ENCODE data around the gene CARD10. TPM values are rescaled to one million over a fixed set of nuclear protein-coding genes. Genes with fewer than 3 reads are reported as not detected.
A peak's percentile ranks its signal among the peaks of the same experiment; 100 is the strongest.

Gene CARD10
- total and polyA plus RNA-seq, 2 of the 13 experiments (the other 11 are each of a cell fraction or from before 2014, with no cell fraction given): 35.2 to 55.8 TPM

DNA sequence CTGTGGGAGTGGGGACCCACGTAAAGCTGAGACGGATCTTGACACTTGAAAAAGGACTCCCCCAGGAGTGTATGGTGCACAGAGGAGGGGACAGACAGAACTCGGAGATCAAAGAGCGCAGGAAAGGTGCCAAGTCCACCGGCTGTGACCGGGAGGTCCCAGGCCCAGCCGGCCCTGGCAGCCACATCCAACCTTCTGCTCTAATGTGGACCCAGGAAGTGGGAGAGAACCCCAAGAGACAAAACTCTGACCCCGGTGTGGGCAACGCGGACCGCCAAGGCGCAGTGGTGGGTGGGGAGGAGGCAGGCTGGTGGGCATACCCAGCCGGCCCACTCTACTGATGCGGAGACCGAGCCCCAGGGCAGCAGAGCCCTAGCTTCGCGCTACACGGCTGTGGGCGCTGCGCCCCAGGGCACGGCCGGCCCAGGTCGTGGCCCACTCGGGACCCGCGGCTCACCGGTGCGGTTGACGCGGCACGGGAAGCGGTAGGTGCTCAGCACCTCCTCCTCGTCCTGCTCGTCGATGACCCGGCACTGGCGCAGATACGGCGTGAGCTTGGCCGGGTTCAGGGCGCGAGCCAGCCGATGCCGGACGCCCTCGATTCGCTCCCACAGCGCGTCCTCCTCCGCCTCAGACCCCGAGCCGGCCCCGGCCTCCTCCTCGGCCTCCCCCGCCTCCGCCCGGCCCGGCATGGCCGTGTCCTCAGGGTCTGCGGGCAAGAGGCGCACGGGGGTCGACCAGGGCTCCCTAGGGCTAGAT is 527 bp downstream of the CARD10 start (continued):
- TF ChIP-seq ZSCAN20 (CRISPR knock-in tag; IDR thresholded peaks at IDR 0.05; ENCODE audit: borderline replicate concordance) (no peak), JUN (CRISPR knock-in tag; IDR thresholded peaks at IDR 0.05) (no peak), ATF7 (IDR thresholded peaks at IDR 0.05) (no peak), ATF7 (CRISPR knock-in tag; IDR thresholded peaks at IDR 0.05) (no peak), ZMYM2 (CRISPR knock-in tag; IDR thresholded peaks at IDR 0.05) (0 out of 2 replicates have a peak, but pooled peaks have one; percentile 45), HCFC1 (IDR thresholded peaks at IDR 0.05; ENCODE audit: low read depth, low read length) (no peak), HOMEZ (CRISPR knock-in tag; IDR thresholded peaks at IDR 0.05; ENCODE audit: low read depth) (no peak), NAIF1 (CRISPR knock-in tag; IDR thresholded peaks at IDR 0.05; ENCODE audit: borderline replicate concordance) (no peak), ZNF800 (CRISPR knock-in tag; IDR thresholded peaks at IDR 0.05) (peak; percentile 60; the same call in 1 of the 2 replicates), MTA1 (CRISPR knock-in tag; IDR thresholded peaks at IDR 0.05; ENCODE audit: borderline replicate concordance) (no peak; the same call in 1 of the 2 replicates)
- TF ChIP-seq, protein P1, sequence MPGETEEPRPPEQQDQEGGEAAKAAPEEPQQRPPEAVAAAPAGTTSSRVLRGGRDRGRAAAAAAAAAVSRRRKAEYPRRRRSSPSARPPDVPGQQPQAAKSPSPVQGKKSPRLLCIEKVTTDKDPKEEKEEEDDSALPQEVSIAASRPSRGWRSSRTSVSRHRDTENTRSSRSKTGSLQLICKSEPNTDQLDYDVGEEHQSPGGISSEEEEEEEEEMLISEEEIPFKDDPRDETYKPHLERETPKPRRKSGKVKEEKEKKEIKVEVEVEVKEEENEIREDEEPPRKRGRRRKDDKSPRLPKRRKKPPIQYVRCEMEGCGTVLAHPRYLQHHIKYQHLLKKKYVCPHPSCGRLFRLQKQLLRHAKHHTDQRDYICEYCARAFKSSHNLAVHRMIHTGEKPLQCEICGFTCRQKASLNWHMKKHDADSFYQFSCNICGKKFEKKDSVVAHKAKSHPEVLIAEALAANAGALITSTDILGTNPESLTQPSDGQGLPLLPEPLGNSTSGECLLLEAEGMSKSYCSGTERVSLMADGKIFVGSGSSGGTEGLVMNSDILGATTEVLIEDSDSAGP (CRISPR knock-in tag; IDR thresholded peaks at IDR 0.05; ENCODE audit: borderline replicate concordance): peak; percentile 54
- TF ChIP-seq, protein P2, sequence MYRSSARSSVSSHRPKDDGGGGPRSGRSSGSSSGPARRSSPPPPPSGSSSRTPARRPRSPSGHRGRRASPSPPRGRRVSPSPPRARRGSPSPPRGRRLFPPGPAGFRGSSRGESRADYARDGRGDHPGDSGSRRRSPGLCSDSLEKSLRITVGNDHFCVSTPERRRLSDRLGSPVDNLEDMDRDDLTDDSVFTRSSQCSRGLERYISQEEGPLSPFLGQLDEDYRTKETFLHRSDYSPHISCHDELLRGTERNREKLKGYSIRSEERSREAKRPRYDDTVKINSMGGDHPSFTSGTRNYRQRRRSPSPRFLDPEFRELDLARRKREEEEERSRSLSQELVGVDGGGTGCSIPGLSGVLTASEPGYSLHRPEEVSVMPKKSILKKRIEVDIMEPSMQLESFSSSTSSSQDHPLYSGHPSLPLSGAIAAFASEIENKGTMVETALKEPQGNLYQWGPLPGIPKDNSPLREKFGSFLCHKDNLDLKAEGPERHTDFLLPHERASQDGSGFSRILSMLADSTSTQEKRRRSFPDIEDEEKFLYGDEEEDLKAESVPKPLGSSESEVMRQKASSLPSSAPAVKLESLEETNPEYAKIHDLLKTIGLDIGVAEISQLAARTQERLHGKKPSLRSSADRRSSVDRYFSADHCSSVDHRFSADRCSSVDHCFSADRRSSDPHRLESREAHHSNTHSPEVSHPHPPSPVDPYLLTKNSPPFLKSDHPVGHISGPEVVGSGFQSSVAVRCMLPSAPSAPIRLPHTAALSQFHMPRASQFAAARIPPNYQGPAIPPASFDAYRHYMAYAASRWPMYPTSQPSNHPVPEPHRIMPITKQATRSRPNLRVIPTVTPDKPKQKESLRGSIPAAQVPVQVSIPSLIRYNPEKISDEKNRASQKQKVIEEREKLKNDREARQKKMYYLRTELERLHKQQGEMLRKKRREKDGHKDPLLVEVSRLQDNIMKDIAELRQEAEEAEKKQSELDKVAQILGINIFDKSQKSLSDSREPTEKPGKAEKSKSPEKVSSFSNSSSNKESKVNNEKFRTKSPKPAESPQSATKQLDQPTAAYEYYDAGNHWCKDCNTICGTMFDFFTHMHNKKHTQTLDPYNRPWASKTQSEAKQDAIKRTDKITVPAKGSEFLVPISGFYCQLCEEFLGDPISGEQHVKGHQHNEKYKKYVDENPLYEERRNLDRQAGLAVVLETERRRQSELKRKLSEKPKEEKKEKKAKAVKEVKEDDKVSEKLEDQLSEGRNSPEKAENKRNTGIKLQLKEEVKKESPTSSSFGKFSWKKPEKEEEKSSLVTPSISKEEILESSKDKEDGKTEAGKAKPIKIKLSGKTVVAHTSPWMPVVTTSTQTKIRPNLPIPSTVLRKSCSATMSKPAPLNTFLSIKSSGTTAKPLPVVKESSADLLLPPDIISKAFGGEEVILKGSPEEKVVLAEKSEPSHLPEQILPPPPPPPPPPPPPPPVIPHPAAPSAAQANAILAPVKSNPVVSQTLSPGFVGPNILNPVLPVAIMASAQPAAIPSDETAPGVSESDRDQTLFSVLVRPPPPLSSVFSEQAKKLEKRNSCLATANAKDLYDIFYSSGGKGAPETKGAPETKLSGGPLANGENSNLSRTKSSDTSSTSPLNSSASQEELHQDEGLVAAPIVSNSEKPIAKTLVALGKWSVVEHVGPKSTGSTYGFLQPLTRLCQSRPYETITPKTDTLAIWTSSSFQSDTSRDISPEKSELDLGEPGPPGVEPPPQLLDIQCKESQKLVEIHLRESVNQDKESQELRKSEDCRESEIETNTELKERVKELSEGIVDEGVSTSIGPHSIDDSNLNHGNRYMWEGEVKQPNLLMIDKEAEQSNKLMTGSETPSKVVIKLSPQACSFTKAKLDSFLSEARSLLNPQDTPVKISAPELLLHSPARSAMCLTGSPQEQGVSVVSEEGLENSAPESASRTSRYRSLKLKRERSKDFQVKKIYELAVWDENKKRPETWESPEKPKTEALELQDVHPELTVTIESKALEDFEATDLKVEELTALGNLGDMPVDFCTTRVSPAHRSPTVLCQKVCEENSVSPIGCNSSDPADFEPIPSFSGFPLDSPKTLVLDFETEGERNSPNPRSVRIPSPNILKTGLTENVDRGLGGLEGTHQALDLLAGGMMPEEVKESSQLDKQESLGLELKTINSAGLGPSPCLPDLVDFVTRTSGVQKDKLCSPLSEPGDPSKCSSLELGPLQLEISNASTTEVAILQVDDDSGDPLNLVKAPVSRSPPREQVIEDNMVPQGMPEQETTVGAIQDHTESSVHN (CRISPR knock-in tag; IDR thresholded peaks at IDR 0.05): no peak
- TF ChIP-seq, protein P3, sequence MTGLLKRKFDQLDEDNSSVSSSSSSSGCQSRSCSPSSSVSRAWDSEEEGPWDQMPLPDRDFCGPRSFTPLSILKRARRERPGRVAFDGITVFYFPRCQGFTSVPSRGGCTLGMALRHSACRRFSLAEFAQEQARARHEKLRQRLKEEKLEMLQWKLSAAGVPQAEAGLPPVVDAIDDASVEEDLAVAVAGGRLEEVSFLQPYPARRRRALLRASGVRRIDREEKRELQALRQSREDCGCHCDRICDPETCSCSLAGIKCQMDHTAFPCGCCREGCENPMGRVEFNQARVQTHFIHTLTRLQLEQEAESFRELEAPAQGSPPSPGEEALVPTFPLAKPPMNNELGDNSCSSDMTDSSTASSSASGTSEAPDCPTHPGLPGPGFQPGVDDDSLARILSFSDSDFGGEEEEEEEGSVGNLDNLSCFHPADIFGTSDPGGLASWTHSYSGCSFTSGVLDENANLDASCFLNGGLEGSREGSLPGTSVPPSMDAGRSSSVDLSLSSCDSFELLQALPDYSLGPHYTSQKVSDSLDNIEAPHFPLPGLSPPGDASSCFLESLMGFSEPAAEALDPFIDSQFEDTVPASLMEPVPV (CRISPR knock-in tag; IDR thresholded peaks at IDR 0.05): peak; percentile 46; the same call in 1 of the 2 replicates

All from HepG2 (cell line).